Fibroblast of lung (primary cell): Measurements from ENCODE around the gene LTBP1.

Source experiments
- EZH2 ChIP-seq: IDR thresholded peaks from 2 replicates; pipeline ENCODE4 v1.5.1; 2012; ENCODE audit warnings: low read length, control low read depth, mild to moderate bottlenecking; ENCODE audit errors: missing control alignments
- TF ChIP-seq, protein P1 (sequence below), 2 donors: IDR thresholded peaks in 1 of 2; conservative IDR thresholded peaks in 1 of 2; 1 replicate in 1 of 2; 2 replicates in 1 of 2; pipeline ENCODE4 v1.5.1; 2011 to 2012; ENCODE audit warnings: low read length in 2 of 2, control low read depth in 1 of 2, inconsistent platforms in 1 of 2, low read depth in 1 of 2, mild to moderate bottlenecking in 1 of 2

DNA sequence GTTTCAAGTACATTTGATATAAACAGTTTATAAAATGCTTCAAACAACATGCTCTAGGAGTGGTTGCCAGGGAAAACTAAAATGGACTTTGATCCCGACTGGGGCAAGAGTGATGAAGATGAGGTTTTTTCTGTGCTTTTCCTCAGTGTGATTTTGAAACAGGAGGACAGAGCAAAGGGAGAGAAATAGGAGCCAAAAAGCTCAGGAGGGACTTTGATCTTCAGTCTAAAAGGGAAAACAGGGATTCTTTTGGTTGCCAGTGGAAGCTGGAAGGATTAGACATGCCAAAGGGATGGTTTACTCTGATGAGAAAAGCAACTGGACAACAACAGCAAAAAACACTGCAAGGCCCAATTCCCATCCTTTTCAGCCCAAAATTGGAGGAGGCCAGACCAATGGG, 95.5 kb downstream of the LTBP1 start:
- TF ChIP-seq, protein P1, sequence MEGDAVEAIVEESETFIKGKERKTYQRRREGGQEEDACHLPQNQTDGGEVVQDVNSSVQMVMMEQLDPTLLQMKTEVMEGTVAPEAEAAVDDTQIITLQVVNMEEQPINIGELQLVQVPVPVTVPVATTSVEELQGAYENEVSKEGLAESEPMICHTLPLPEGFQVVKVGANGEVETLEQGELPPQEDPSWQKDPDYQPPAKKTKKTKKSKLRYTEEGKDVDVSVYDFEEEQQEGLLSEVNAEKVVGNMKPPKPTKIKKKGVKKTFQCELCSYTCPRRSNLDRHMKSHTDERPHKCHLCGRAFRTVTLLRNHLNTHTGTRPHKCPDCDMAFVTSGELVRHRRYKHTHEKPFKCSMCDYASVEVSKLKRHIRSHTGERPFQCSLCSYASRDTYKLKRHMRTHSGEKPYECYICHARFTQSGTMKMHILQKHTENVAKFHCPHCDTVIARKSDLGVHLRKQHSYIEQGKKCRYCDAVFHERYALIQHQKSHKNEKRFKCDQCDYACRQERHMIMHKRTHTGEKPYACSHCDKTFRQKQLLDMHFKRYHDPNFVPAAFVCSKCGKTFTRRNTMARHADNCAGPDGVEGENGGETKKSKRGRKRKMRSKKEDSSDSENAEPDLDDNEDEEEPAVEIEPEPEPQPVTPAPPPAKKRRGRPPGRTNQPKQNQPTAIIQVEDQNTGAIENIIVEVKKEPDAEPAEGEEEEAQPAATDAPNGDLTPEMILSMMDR (conservative IDR thresholded peaks at IDR 0.05 in 1 of 2, IDR thresholded peaks at IDR 0.05 in 1 of 2; ENCODE audit: low read depth in 1 of 2, low read length in 2 of 2): no peak
- TF ChIP-seq EZH2: no peak
